OCI-LY3 (cell line): ENCODE measurements around the gene NTNG2.

Source experiments
- H2AFZ ChIP-seq: fragments of 200-600, 300-600 bp; shearing (Covaris generic); 2 replicates; pipeline ENCODE4 v1.6.0; 2014; ENCODE audit warnings: antibody characterized with exemption, low read depth, low read length
- H3K27ac ChIP-seq: fragments of 200-600, 300-600 bp; sonication (generic); 2 replicates; pipeline ENCODE4 v1.5.1; 2014; ENCODE audit warnings: mild to moderate bottlenecking, low read length, moderate library complexity, mixed read lengths
- H3K27me3 ChIP-seq: fragments of 200-600, 300-600 bp; sonication (generic); 2 replicates; pipeline ENCODE4 v1.6.1; 2014; ENCODE audit warnings: low read depth, low read length, mixed read lengths
- H3K36me3 ChIP-seq: fragments of 200-600, 300-600 bp; sonication (generic); replicated peaks from 2 replicates; pipeline ENCODE3; 2014; ENCODE audit warnings: low read depth, low read length, mixed read lengths
- H3K4me1 ChIP-seq: fragments of 300-600, 200-600 bp; sonication (generic); 2 replicates; pipeline ENCODE4 v1.6.1; 2014; ENCODE audit warnings: low read length, mixed read lengths
- H3K4me2 ChIP-seq: fragments of 200-600, 300-600 bp; sonication (generic); 2 replicates; pipeline ENCODE4 v1.6.1; 2014; ENCODE audit warnings: low read length, mixed read lengths
- H3K4me3 ChIP-seq: fragments of 300-600, 200-600 bp; sonication (generic); 2 replicates; pipeline ENCODE4 v1.5.1; 2014; ENCODE audit warnings: antibody characterized with exemption, mild to moderate bottlenecking, low read length, moderate library complexity
- H3K79me2 ChIP-seq: fragments of 300-600, 200-600 bp; shearing (Covaris generic); 2 replicates; pipeline ENCODE4 v1.6.1; 2014; ENCODE audit warnings: mild to moderate bottlenecking, low read length, mixed read lengths
- H3K9ac ChIP-seq: fragments of 300-600, 200-600 bp; shearing (Covaris generic); 2 replicates; pipeline ENCODE4 v1.6.0; 2014; ENCODE audit warnings: mild to moderate bottlenecking, low read length, moderate library complexity
- H3K9me3 ChIP-seq: fragments of 200-600, 300-600 bp; shearing (Covaris generic); 2 replicates; pipeline ENCODE4 v1.6.1; 2014; ENCODE audit warnings: low read length, mixed read lengths; ENCODE audit not compliant: insufficient read depth
- H4K20me1 ChIP-seq: fragments of 200-600, 300-600 bp; sonication (generic); 2 replicates; pipeline ENCODE4 v1.6.1; 2016; ENCODE audit warnings: low read length, mixed read lengths; ENCODE audit not compliant: insufficient read depth
- CTCF ChIP-seq: fragments of 200-600, 300-600 bp; sonication (generic); IDR thresholded peaks from 2 replicates; pipeline ENCODE4 v1.5.1; 2014; ENCODE audit warnings: antibody characterized with exemption, low read length, low read depth
- EZH2phosphoT487 ChIP-seq: fragments of 200-600 bp; shearing (Covaris generic); IDR thresholded peaks from 2 replicates; pipeline ENCODE4 v1.6.1; 2018; ENCODE audit warnings: antibody characterized with exemption, mixed run types, low read depth

NTNG2 gene

GRCh38 chr9:132135456-132135855 is 26.4 kb upstream of the NTNG2 start:
- no peaks in the 10 kb centered on the region for H3K79me2 ChIP-seq
- H3K27me3 ChIP-seq = peaks cover 47% of the 10 kb centered on the region
- no peak overlapping the region for H3K9ac ChIP-seq
- H3K4me2 ChIP-seq = no peak overlapping the region
- H3K4me3 ChIP-seq = no peak overlapping the region
- no peaks in the 10 kb centered on the region for H3K36me3 ChIP-seq
- H3K4me1 ChIP-seq = no peaks in the 10 kb centered on the region
- H2AFZ ChIP-seq = no peak overlapping the region
- H3K9me3 ChIP-seq = no peaks in the 10 kb centered on the region
- no peak overlapping the region for H3K27ac ChIP-seq
- no peaks in the 10 kb centered on the region for H4K20me1 ChIP-seq
- TF ChIP-seq EZH2phosphoT487 (no peak), CTCF (no peak)

- peaks cover 42% of the 10 kb centered on the region for H3K27me3 ChIP-seq
These were observed 25.6 kb upstream of the NTNG2 start for GRCh38 chr9:132136151-132136780.

GRCh38 chr9:132141344-132141947 is 20.4 kb upstream of the NTNG2 start:
- Histone ChIP-seq H3K9me3 (no peaks in the 10 kb centered on the region), H3K36me3 (no peaks in the 10 kb centered on the region), H3K27me3 (peaks cover 31% of the 10 kb centered on the region), H2AFZ (no peak overlapping the region), H4K20me1 (no peaks in the 10 kb centered on the region), H3K79me2 (no peaks in the 10 kb centered on the region), H3K4me2 (no peak overlapping the region), H3K27ac (no peak overlapping the region), H3K9ac (no peak overlapping the region), H3K4me1 (peaks cover 6% of the 10 kb centered on the region; the same call in 1 of the 2 replicates), H3K4me3 (no peak overlapping the region)
- TF ChIP-seq CTCF = no peak
- TF ChIP-seq EZH2phosphoT487 = no peak

More at GRCh38 chr9:132136151-132136780, 25.6 kb upstream of the NTNG2 start:
- no peaks in the 10 kb centered on the region for H3K9me3 ChIP-seq
- H3K4me2 ChIP-seq = no peak overlapping the region
- TF ChIP-seq CTCF (no peak), EZH2phosphoT487 (no peak)
- no peak overlapping the region for H3K4me3 ChIP-seq
- no peak overlapping the region for H3K9ac ChIP-seq
- H2AFZ ChIP-seq = no peak overlapping the region
- H3K4me1 ChIP-seq = no peaks in the 10 kb centered on the region
- no peaks in the 10 kb centered on the region for H3K36me3 ChIP-seq
- H3K79me2 ChIP-seq = no peaks in the 10 kb centered on the region
- no peak overlapping the region for H3K27ac ChIP-seq
- H4K20me1 ChIP-seq = no peaks in the 10 kb centered on the region

GRCh38 chr9:132141948-132142594 is 19.8 kb upstream of the NTNG2 start:
- TF ChIP-seq EZH2phosphoT487 (no peak), CTCF (no peak)
- Histone ChIP-seq H3K79me2 (no peaks in the 10 kb centered on the region), H3K4me2 (no peak overlapping the region), H3K4me3 (no peak overlapping the region), H3K27me3 (peaks cover 35% of the 10 kb centered on the region), H3K4me1 (peaks cover 6% of the 10 kb centered on the region; the same call in 1 of the 2 replicates), H3K9me3 (no peaks in the 10 kb centered on the region), H2AFZ (no peak overlapping the region), H4K20me1 (no peaks in the 10 kb centered on the region), H3K36me3 (no peaks in the 10 kb centered on the region), H3K9ac (no peak overlapping the region), H3K27ac (no peak overlapping the region)
